B cell (primary cell): ENCODE results near the gene HDAC1.

Source experiments
- CTCF ChIP-seq: fragments of 200-600 bp; IDR thresholded peaks from one replicate; pipeline ENCODE4 v1.8.0; 2022; ENCODE audit warnings: antibody characterized with exemption, mild to moderate bottlenecking
- EZH2 ChIP-seq: IDR thresholded peaks from 2 replicates; pipeline ENCODE4 v1.6.1; 2012; ENCODE audit warnings: borderline replicate concordance, low read depth, mild to moderate bottlenecking, moderate library complexity, low read length; ENCODE audit not compliant: insufficient read depth, poor library complexity, severe bottlenecking

DNA sequence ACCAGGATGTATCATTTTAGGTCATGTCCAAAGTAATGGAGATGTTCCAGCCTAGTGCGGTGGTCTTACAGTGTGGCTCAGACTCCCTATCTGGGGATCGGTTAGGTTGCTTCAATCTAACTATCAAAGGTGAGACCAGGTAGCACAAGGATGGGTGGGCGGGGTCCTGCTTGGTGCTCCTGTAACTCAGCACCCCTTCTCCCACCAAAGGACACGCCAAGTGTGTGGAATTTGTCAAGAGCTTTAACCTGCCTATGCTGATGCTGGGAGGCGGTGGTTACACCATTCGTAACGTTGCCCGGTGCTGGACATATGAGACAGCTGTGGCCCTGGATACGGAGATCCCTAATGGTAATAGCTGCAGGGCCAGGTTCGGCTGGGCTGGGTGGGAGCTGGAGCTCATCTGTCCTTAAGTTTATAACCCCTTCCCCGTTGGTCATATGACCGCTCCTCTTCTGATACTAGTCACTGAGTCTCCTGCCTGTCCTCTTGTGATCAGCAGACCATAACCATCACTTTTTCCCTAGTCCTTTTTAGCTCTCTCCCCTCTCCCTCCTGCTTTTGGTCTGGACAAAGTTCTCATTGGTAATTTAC, 38.8 kb downstream of the HDAC1 start:
- no peak for TF ChIP-seq CTCF
- TF ChIP-seq EZH2, result no peak
